ENCODE measurements around the gene NKAPD1.
"Not testable (repeated sequence)": the region's sequence is repeated elsewhere in the genome, so short reads cannot be mapped to it uniquely, and the experiment has no call there.

The NKAPD1 gene

DNA sequence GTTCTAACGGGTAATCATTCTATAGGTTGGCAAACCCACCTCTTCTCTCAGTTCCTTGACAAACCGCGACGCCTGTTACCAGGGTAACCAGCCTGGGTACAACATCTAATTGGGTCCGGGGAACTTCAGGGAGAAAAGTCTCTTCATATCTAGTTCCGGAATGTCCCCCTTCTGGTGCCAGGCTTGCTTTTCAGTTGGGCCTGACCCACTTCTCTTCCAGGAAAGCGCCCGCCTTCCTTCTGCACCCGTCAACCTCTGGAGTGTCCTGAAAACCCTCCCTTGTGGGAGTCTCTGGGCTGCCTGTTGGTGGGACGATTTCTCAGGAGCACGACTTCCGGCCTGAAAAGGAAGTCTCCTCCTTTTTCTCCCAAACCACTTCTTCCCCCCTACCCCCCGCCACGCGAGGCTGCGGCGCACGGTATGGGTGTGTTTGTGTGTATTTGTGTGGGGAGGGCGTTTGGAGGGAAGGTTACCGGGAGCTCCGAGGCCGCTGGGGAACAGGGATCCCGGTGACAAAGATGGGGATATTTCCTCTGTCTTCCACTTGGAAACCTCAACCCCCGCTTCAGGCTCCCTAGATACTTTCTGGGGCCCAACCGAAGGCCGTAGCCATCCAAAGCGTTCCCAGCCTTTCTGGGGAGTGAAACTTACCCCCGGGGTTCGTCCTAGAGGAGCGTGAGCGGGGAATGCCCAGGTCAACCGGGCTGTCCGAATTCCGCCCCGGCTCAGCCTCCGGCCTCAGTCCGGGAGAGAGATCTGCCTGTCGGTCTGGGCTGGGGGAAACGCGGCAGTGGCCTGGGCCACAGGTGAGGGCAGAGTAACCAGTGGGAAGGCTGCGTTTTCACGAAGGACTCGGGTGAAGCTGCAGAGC is at the start of gene NKAPD1, which contains the start of gene PIH1D2:
NKAPD1 (plus strand) TSS at position 359 of the 871 bp plus-strand sequence. CDS start 1,276 bp downstream, outside the sequence.
PIH1D2 (minus strand) TSS at position 77 of the 871 bp plus-strand sequence. CDS start 843 bp downstream, outside the sequence.
- peak; percentile 91 for DNase-seq

DNA sequence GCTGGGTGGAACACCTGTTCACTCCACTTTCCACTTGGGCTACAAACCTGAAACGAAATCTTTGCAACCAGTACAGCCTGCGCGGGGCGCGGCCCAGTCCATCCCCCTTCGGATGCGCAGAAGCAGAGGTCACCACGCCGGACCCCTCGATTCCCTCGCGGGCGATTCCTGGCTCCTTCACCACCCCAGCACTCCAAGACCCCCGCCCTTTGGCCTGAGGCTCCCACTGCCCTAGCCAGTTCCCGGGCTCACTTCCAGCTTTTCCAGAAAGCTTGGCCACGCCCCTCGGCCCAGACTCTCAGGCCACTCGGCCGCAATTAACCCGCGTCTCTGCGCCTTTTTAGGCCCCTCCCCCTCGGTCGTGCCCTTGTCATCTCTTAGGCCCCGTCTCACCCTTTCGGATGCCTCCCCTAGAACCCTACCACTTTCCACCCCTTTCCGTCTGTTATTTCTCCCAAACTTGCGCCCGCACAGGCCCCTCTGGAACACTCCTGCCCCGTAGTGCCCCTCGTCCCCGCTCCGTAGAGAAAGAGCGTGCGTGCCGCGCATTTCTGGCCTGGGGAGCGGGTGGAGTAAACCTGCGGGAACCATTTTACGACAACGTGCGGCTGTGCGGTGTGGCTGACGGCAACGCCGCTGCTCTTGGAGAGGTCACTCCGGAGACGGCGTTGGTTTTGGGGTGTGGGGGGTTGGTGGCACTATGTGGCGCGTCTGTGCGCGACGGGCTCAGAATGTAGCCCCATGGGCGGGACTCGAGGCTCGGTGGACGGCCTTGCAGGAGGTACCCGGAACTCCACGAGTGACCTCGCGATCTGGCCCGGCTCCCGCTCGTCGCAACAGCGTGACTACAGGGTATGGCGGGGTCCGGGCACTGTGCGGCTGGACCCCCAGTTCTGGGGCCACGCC is 49.1 kb upstream of the NKAPD1 start, which contains the start of gene DLAT:
DLAT (plus strand) TSS at position 636 of the 906 bp plus-strand sequence; CDS start at position 701, 65 bp downstream.
- peak; percentile 96 for DNase-seq

DNA sequence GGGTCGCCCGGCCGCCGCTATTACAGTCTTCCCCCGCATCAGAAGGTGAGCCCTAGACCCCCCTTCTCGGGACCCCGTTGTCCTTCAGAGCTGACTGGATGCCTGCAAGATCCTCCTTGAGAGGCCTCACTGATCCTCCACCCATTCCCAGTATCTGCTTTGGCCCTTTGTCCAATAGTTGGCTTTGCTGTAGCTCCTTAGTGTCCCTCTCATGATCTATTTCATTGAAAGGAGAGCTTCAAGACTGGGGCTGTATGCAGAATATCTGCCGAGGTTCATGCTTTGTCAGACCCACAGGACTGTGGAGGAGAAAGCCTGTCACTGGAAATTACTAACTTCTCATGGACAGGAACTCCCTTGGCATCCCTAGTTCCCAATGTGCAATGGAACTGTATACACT is 48.4 kb upstream of the NKAPD1 start:
- peak; percentile 43 for DNase-seq

DNA sequence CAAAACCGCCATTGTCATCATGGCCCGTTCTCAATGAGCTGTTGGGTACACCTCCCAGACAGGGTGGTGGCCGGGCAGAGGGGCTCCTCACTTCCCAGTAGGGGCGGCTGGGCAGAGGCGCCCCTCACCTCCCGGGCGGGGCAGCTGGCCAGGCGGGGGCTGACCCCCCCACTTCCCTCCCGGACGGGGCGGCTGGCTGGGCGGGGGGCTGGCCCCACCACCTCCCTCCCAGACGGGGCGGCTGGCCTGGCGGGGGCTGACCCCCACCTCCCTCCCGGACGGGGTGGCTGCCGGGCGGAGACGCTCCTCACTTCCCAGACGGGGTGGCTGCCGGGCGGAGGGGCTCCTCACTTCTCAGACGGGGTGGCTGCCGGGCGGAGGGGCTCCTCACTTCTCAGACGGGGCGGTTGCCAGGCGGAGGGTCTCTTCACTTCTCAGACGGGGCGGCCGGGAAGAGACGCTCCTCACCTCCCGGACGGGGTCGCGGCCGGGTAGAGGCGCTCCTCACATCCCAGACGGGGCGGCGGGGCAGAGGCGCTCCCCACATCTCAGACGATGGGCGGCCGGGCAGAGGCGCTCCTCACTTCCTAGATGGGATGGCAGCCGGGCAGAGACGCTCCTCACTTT is 47.2 kb upstream of the NKAPD1 start:
- DNase-seq: not testable (repeated sequence)

GRCh38 chr11:112029460-112029859 is 44.6 kb upstream of the NKAPD1 start:
- no peak for DNase-seq

DNA sequence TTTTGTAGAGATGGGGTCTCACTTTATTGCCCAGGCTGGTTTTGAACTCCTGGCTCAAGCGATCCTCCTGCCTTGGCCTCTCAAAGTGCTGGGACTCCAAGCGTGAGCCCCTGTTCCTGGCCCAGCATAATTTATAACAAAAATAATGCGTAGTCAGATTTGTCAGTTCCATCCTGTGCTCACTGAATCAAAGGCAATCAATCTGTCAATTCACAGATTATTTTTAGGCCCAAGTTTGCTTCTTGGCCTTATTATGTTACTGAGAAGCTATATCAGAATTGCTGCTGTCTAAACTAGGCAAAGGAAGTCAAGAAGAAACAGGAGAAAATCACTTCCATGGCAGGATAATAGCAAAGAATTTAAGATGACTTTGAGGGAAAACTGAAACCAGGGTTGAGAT is 40.2 kb upstream of the NKAPD1 start:
- DNase-seq: no peak

GRCh38 chr11:112037527-112037926 is 36.6 kb upstream of the NKAPD1 start:
- no peak for DNase-seq

DNA sequence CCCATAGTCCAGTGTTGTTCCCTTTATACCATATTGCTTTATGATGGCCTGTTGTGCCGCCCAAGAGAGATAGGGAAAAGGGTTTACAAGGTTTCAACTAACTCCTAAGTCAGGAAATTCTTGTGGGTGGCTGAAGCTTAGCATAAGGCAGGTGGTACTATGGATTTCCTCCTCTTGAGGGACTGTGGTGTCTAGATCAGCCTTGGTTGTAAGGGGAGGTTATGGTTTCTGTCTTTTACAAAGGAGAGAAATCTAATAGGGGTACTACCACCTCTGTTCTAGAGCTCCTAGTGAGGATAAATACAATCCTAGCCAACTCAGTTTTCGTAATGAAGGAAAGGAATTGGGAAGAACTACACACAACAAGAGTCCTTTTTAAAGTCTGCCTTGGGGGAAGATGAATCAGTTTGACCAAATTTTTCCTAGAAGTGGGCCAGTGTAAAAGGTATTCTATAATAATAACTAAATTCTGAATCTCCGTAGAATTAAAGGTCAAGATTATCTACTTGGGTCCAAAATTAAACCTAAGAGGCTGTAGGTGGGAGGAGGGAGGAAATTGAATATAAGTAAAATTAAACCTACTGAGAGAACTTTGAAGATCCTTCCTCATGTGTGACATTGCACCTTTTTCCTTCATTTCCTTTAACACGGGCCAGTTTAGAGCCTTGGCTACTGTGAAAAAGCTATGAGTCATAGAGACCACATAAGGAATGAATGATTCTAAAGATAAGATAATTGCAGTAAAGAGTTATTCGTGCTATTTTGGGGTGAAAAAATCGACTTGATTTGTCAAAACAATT is 31.7 kb upstream of the NKAPD1 start:
- DNase-seq: no peak

DNA sequence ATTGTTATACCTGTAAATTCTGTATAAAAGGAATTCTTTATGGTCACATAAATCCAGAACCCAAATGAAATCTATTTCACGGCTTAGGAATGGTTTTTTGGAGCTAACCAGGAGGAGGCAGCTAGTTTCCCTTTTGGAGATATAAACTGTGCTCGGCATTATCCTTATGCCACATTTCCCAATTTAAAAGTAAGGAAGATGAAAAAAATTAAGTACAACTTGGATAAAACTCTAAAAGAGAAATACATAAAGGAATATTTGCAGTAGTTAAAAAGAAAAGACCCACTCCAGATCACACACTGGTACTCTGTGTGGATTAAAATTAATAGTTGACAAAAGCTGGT is 31.2 kb upstream of the NKAPD1 start:
- no peak for DNase-seq

DNA sequence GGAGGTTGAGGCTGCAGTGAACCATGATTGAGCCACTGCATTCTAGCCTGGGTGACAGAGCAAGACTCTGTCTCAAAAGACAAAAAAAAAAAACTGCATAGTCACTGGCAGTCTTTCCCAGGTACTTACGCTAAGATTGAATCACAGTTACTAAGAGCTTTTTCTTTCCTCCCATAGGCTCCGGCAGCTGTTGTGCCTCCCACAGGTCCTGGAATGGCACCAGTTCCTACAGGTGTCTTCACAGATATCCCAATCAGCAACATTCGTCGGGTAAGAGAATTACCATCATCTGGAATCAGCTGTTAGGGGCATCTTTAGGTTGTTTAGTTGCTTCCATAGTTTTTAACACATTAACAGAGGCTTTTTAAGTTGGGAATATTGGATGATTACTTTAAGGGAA is 29.1 kb upstream of the NKAPD1 start:
- DNase-seq: no peak

GRCh38 chr11:112046647-112047046 is 27.5 kb upstream of the NKAPD1 start:
- DNase-seq: not testable (repeated sequence)

GRCh38 chr11:112048256-112048655 is 25.8 kb upstream of the NKAPD1 start:
- not testable (repeated sequence) for DNase-seq

DNA sequence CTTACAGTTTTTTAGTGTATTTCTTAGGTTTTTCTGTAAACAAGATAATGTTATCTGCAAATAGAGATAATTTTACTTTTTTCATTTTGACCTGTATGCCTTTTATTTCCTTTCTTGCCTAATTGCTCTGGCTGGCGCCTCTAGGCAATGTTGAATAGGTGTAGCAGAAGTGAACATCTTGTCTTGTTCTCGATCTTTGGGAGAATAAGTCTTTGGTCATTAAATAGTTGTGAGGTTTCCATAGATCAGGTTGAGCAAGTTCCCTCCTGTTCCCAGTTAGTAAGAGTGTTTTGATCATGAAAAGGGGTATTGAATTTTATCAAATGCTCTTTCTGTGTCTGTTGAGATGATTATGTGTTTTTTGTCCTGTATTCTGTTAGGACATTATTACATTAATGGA is 24.3 kb upstream of the NKAPD1 start:
- no peak for DNase-seq

GRCh38 chr11:112050721-112051120 is 23.4 kb upstream of the NKAPD1 start:
- DNase-seq: no peak

GRCh38 chr11:112051768-112052167 is 22.3 kb upstream of the NKAPD1 start:
- no peak for DNase-seq

DNA sequence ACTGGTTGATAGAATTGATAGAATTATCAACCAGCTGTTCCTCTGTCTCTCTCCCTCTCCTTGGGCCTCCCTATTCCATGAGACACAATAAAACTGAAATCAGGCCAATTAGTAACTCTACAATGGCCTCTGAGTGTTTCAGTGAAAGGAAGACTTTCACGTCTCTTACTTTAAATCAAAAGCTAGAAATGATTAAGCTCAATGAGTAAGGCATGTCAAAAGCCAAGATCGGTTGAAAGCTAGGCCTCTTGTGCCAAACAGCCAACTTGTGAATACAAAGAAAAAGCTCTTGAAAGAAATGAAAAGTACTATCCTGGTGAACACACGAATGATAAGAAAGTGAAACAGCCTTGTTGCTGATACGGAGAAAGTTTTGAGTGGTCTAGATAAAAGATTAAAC is 16.9 kb upstream of the NKAPD1 start:
- no peak for DNase-seq

GRCh38 chr11:112058103-112058502 is 16.0 kb upstream of the NKAPD1 start:
- no peak for DNase-seq

DNA sequence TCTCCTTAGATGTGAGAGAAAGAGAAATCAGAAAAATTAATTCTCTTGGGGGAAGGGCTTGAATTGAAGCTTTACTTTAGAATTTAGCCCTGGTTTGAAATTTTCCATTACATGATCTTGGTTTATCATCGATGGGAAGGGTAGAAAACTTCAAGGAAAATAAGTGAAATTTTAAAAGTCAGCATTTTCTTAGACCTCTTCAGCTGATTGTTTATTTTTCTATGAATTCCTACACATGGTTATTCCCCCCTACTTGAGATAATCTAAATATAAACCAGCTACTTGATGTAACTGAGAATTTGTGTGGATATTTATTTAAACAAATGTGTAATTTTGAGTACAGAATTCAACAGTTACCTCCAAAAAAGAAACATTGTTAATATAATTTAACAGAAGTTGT is 11.2 kb upstream of the NKAPD1 start:
- no peak for DNase-seq

DNA sequence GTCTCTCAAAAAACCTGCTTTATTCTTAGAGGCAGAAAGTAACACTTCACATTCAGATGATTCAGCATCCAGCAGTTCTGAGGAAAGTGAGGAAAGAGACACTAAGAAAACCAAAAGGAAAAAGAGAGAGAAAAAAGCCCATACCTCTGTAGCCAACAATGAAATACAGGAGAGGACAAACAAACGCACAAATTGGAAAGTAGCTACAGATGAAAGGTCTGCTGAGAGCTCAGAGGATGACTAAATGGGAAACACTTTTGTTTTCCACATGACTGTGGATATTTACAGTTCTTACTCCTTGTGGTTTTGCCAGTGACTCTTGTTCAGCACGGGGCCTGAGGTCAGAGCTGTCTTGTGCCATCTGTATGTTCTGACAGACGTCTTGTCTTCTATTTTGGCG is 8.6 kb downstream of the NKAPD1 start:
- DNase-seq: no peak

- DNase-seq: peak; percentile 24
These were observed 11.8 kb downstream of the NKAPD1 start for GRCh38 chr11:112085822-112086421.

DNA sequence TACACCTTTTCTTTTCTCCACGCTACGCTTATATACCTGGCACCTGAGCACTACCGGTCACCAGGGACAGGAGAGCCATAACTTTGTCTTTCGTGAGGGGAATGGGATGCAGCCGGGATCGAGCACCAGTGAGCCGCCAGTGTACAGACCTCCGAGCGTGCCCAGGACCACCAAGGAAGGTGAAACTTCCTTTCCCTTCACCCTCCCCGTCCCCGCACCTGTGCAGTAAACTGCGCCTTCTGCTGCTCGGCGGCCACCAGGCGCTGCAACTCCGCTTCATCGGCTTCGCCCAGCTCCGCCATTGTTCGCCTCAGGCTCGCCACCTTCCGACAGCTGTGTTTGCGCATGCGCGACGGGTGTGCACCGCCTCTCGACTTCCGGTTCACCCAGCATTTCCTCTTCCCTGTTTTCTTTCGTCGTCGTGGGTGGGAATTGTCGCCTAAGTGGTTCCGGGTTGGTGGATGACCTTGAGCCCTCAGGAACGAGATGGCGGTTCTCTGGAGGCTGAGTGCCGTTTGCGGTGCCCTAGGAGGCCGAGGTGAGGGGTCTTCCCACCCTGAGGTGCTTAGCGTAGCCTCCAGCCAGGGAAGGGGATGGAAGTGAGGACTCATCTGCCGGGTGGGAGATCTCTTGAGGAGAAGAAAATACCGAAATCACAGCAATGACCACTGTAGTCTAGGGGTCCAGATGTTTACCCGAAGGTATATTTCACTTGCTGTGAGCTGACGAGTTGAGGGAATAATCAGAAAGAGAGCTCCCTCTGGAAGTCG is 12.5 kb downstream of the NKAPD1 start, which contains the start of the genes SDHD and TIMM8B:
SDHD (plus strand) TSS at position 452 of the 770 bp plus-strand sequence; CDS start at position 487, 35 bp downstream.
TIMM8B (minus strand) TSS at position 335 of the 770 bp plus-strand sequence; CDS start at position 302, 33 bp downstream.
- DNase-seq: peak; percentile 97
